SK-N-SH (cell line): ENCODE measurements around the gene JAG2. TPM values are rescaled to one million over a fixed set of nuclear protein-coding genes. Genes with fewer than 3 reads are reported as not detected.

Source experiments
- CTCF ChIA-PET: fragments of 300-600, 350-600 bp; formaldehyde crosslinking; extraction: SDS; loops from one replicate; lab custom pipeline; 2021; lab: Yijun Ruan, JAX
- POLR2A ChIA-PET: fragments of 350-600 bp; sonication (Branson Sonifier 250); formaldehyde crosslinking; extraction: SDS; loops from one replicate; lab custom pipeline; 2020; ENCODE audit warnings: antibody characterized with exemption, inconsistent platforms; lab: Yijun Ruan, JAX
- DNase-seq: peaks from one replicate; pipeline ENCODE4 v3.0.0; 2012
- H2AFZ ChIP-seq: fragments of 200-600 bp; sonication (generic); 2 replicates; pipeline ENCODE4 v1.8.1; 2016; ENCODE audit warnings: antibody characterized with exemption, mild to moderate bottlenecking, low read depth
- H3F3A ChIP-seq: fragments of 200-600 bp; sonication (generic); replicated peaks from 2 replicates; pipeline ENCODE3; 2016; ENCODE audit warnings: antibody characterized with exemption, mild to moderate bottlenecking; ENCODE audit not compliant: insufficient read depth
- H3K27ac ChIP-seq, 2 experiments: fragments of 200-500 bp in 1 of 2; fragments of 200-600 bp in 1 of 2; sonication (Bioruptor generic) in 1 of 2; sonication (generic), shearing (Covaris generic) in 1 of 2; 2 replicates each; pipeline versions ENCODE4 v1.5.1 to v1.6.1; 2014 to 2016; ENCODE audit warnings: low read depth in 2 of 2, inconsistent platforms in 1 of 2, low read length in 1 of 2, mild to moderate bottlenecking in 1 of 2, mixed read lengths in 1 of 2
- H3K27me3 ChIP-seq: fragments of 200-600 bp; sonication (generic), shearing (Covaris generic); 2 replicates; pipeline ENCODE4 v1.6.1; 2016; ENCODE audit warnings: mixed run types; ENCODE audit not compliant: insufficient read depth
- H3K36me3 ChIP-seq, 2 experiments: fragments of 200-500 bp in 1 of 2; fragments of 200-600 bp in 1 of 2; sonication (Bioruptor generic) in 1 of 2; sonication (generic) in 1 of 2; replicated peaks in 1 of 2; 2 replicates each; pipeline versions ENCODE3 to v1.5.1; 2014 to 2016; ENCODE audit warnings: low read length in 1 of 2, mild to moderate bottlenecking in 1 of 2; ENCODE audit not compliant: insufficient read depth in 2 of 2, control insufficient read depth in 1 of 2
- H3K4me1 ChIP-seq, 2 experiments: fragments of 200-500 bp in 1 of 2; fragments of 200-600 bp in 1 of 2; sonication (Bioruptor generic) in 1 of 2; sonication (generic), shearing (Covaris generic) in 1 of 2; 2 replicates each; pipeline versions ENCODE4 v1.5.1 to v1.6.1; 2014 to 2016; ENCODE audit warnings: low read depth in 1 of 2, low read length in 1 of 2, mixed run types in 1 of 2; ENCODE audit not compliant: insufficient read depth in 2 of 2, control insufficient read depth in 1 of 2
- H3K4me2 ChIP-seq: fragments of 200-600 bp; sonication (generic), shearing (Covaris generic); 2 replicates; pipeline ENCODE4 v1.6.1; 2017; ENCODE audit warnings: mixed run types
- H3K4me3 ChIP-seq, 2 experiments: fragments of 200-500 bp in 1 of 2; fragments of 200-600 bp in 1 of 2; sonication (Bioruptor generic) in 1 of 2; sonication (generic), shearing (Covaris generic) in 1 of 2; 2 replicates each; pipeline versions ENCODE4 v1.5.1 to v1.8.1; 2014 to 2016; ENCODE audit warnings: low read depth in 2 of 2, inconsistent platforms in 1 of 2, low read length in 1 of 2, mild to moderate bottlenecking in 1 of 2, mixed read lengths in 1 of 2, moderate library complexity in 1 of 2
- H3K79me2 ChIP-seq: fragments of 200-600 bp; sonication (generic); 2 replicates; pipeline ENCODE4 v1.8.1; 2017; ENCODE audit warnings: mild to moderate bottlenecking; ENCODE audit not compliant: insufficient read depth
- H3K9ac ChIP-seq: fragments of 200-600 bp; sonication (generic); 2 replicates; pipeline ENCODE4 v1.6.1; 2017; ENCODE audit warnings: mixed run types
- H3K9me2 ChIP-seq: fragments of 200-600 bp; sonication (generic); 2 replicates; pipeline ENCODE4 v1.6.1; 2017; ENCODE audit warnings: mixed run types
- H3K9me3 ChIP-seq: fragments of 200-600 bp; sonication (generic); 2 replicates; pipeline ENCODE4 v1.6.1; 2017; ENCODE audit warnings: mixed run types, mild to moderate bottlenecking, moderate library complexity
- H4K20me1 ChIP-seq: fragments of 200-600 bp; sonication (generic); 2 replicates; pipeline ENCODE4 v1.6.1; 2017; ENCODE audit warnings: mild to moderate bottlenecking, mixed run types; ENCODE audit not compliant: insufficient read depth
- CTCF ChIP-seq: fragments of 200-600 bp; sonication (generic); IDR thresholded peaks from 2 replicates; pipeline ENCODE4 v1.6.1; 2017; ENCODE audit warnings: antibody characterized with exemption, mild to moderate bottlenecking, moderate library complexity
- ELF1 ChIP-seq: IDR thresholded peaks from 2 replicates; pipeline ENCODE4 v1.4.0; 2012
- EP300 ChIP-seq, 2 experiments: IDR thresholded peaks; 2 replicates each; pipeline versions ENCODE4 v1.4.0 to v1.6.1; 2012; ENCODE audit warnings: borderline replicate concordance in 1 of 2, low read depth in 1 of 2, low read length in 1 of 2
- FOXJ3 ChIP-seq: sonication (generic); formaldehyde crosslinking; IDR thresholded peaks from 2 replicates; pipeline ENCODE4 v1.5.1; 2020; ENCODE audit warnings: mild to moderate bottlenecking, missing genetic modification reagents
- FOXM1 ChIP-seq: IDR thresholded peaks from 2 replicates; pipeline ENCODE4 v1.4.0; 2012; ENCODE audit warnings: low read depth, mild to moderate bottlenecking
- GATA2 ChIP-seq: sonication (generic); formaldehyde crosslinking; IDR thresholded peaks from 2 replicates; pipeline ENCODE4 v1.5.0; 2020; ENCODE audit warnings: mild to moderate bottlenecking, missing genetic modification reagents
- MAX ChIP-seq: IDR thresholded peaks from 2 replicates; pipeline ENCODE4 v1.4.0; 2012; ENCODE audit warnings: low read depth
- MXI1 ChIP-seq: IDR thresholded peaks from 2 replicates; pipeline ENCODE4 v1.6.1; 2012; ENCODE audit warnings: mild to moderate bottlenecking, low read depth, low read length, improper control_type of control experiment
- NRF1 ChIP-seq: IDR thresholded peaks from 2 replicates; pipeline ENCODE4 v1.6.1; 2012; ENCODE audit warnings: low read depth, mild to moderate bottlenecking, low read length
- POLR2AphosphoS5 ChIP-seq: IDR thresholded peaks from 2 replicates; pipeline ENCODE4 v1.6.1; 2012; ENCODE audit warnings: low read depth, low read length
- RAD21 ChIP-seq: IDR thresholded peaks from 2 replicates; pipeline ENCODE4 v1.6.1; 2012; ENCODE audit warnings: mild to moderate bottlenecking, low read length
- REST ChIP-seq: IDR thresholded peaks from 2 replicates; pipeline ENCODE4 v1.6.1; 2012; ENCODE audit warnings: mild to moderate bottlenecking, low read depth, low read length, moderate library complexity
- SIN3A ChIP-seq: IDR thresholded peaks from 2 replicates; pipeline ENCODE4 v1.6.1; 2012; ENCODE audit warnings: low read depth, mild to moderate bottlenecking, low read length, moderate library complexity, borderline replicate concordance
- SMC3 ChIP-seq: IDR thresholded peaks from 2 replicates; pipeline ENCODE4 v1.6.1; 2012; ENCODE audit warnings: low read depth, low read length, improper control_type of control experiment
- TAF1 ChIP-seq: IDR thresholded peaks from 2 replicates; pipeline ENCODE4 v1.6.1; 2012; ENCODE audit warnings: low read depth, mild to moderate bottlenecking, low read length, moderate library complexity, borderline replicate concordance
- TEAD4 ChIP-seq: IDR thresholded peaks from 2 replicates; pipeline ENCODE4 v1.4.0; 2012; ENCODE audit warnings: mild to moderate bottlenecking, borderline replicate concordance; ENCODE audit not compliant: insufficient read depth
- USF1 ChIP-seq: IDR thresholded peaks from 2 replicates; pipeline ENCODE4 v1.4.0; 2012; ENCODE audit warnings: low read depth, borderline replicate concordance
- USF2 ChIP-seq: fragments of 150-350 bp; IDR thresholded peaks from 2 replicates; pipeline ENCODE4 v1.6.1; 2017; ENCODE audit warnings: antibody characterized with exemption, low read length, low read depth, borderline replicate concordance
- YY1 ChIP-seq: IDR thresholded peaks from 2 replicates; pipeline ENCODE4 v1.4.0; 2012; ENCODE audit warnings: low read depth, mild to moderate bottlenecking
- WGBS: methylation state at CpG from one replicate; pipeline ENCODE4 v1.1.6; 2017; ENCODE audit warnings: low lambda C conversion rate; 5-methylcytosine and 5-hydroxymethylcytosine counted together
- polyA plus RNA-seq, 3 experiments: library from polyadenylated mRNA; depleted of rRNA; stranded (reverse); fragments of >200 nt; gene quantifications; 2 replicates each; pipeline ENCODE4 v1.2.3, GENCODE V29; 2012

JAG2 gene
- polyA plus RNA-seq, 1 of the 3 experiments (the other 2 are of a cell fraction), result 1.7 TPM

GRCh38 chr14:105216490-105217247 lies 48.1 kb upstream of the JAG2 start (continued):
- no peak for TF ChIP-seq REST
- TF ChIP-seq NRF1, result no peak
- TF ChIP-seq USF1, result no peak
- no peak for TF ChIP-seq MAX
- no peak for TF ChIP-seq MXI1
- TF ChIP-seq EP300 (IDR thresholded peaks at IDR 0.05; ENCODE audit: borderline replicate concordance in 1 of 2, low read depth in 1 of 2, low read length in 1 of 2), result no peak

- no peak overlapping the region for H2AFZ ChIP-seq
- no peak for DNase-seq
- no peaks in the 10 kb centered on the region for H3K9me3 ChIP-seq
- H3K27me3 ChIP-seq, result no peaks in the 10 kb centered on the region
- no peak overlapping the region for H3K9ac ChIP-seq
- POLR2A ChIA-PET, result no interaction called here
- H3K79me2 ChIP-seq, result no peaks in the 10 kb centered on the region
- no peak overlapping the region for H3K4me3 ChIP-seq
- no peak overlapping the region for H3K4me2 ChIP-seq
- no peak overlapping the region for H3K27ac ChIP-seq
- no peaks in the 10 kb centered on the region for H4K20me1 ChIP-seq
- no peaks in the 10 kb centered on the region for H3K9me2 ChIP-seq
- CTCF ChIA-PET, result no interaction called here
- H3F3A ChIP-seq, result no peaks in the 10 kb centered on the region
- 64% methylated on average over 3 of the region's 3 CpGs for WGBS
- peaks cover 0 to 52% of the 10 kb centered on the region in 2 experiments; a peak in 1 of 4 replicates for H3K4me1 ChIP-seq
- H3K36me3 ChIP-seq, result peaks cover 0 to 27% of the 10 kb centered on the region in 2 experiments
- no peak for TF ChIP-seq GATA2 (CRISPR knock-in tag)
- no peak for TF ChIP-seq YY1
- TF ChIP-seq ELF1, result no peak
- TF ChIP-seq FOXJ3, result no peak
- no peak for TF ChIP-seq SIN3A
- TF ChIP-seq TAF1, result no peak
- no peak for TF ChIP-seq EP300 (IDR thresholded peaks at IDR 0.05; ENCODE audit: borderline replicate concordance in 1 of 2, low read depth in 1 of 2, low read length in 1 of 2)
- no peak for TF ChIP-seq FOXM1
- no peak for TF ChIP-seq MXI1
- TF ChIP-seq POLR2AphosphoS5, result no peak
- TF ChIP-seq TEAD4, result no peak
- no peak for TF ChIP-seq RAD21
- no peak for TF ChIP-seq REST
- no peak for TF ChIP-seq CTCF
- TF ChIP-seq SMC3, result no peak
- TF ChIP-seq USF2, result no peak
These were observed 47.0 kb upstream of the JAG2 start for GRCh38 chr14:105215602-105216001.
